IMR-90 (cell line): ENCODE data around the gene LYRM4. TPM values are rescaled to one million over a fixed set of nuclear protein-coding genes. Genes with fewer than 3 reads are reported as not detected.

Experiments
- ATAC-seq: fragments of 200-7000 bp; cut with Tn5 transposase; 2 replicates; pipeline ENCODE4 v1.9.1; 2020; ENCODE audit warnings: low read depth, mild to moderate bottlenecking, moderate library complexity
- BruUV-seq: library from RNA; stranded (reverse); fragments of 400-500 nt; replicated peaks from 2 replicates; lab custom pipeline; 2021; lab: Mats Ljungman, UMichigan
- CTCF ChIA-PET: fragments of 300-600 bp; formaldehyde crosslinking; extraction: SDS; loops from one replicate; lab custom pipeline; 2021; ENCODE audit warnings: antibody characterized with exemption; lab: Yijun Ruan, JAX
- POLR2A ChIA-PET: fragments of 300-600 bp; sonication (Branson Sonifier 250); formaldehyde crosslinking; loops from one replicate; lab custom pipeline; 2022; ENCODE audit warnings: antibody characterized with exemption; ENCODE audit not compliant: unreplicated experiment; lab: Charles Lee
- DNase-seq: peaks from one replicate; pipeline ENCODE4 v3.0.0; 2013
- H2AFZ ChIP-seq: replicated peaks from 2 replicates; pipeline ENCODE3; 2013; ENCODE audit warnings: low read length, mild to moderate bottlenecking; ENCODE audit not compliant: poor library complexity
- H2AK5ac ChIP-seq: 2 replicates; pipeline ENCODE4 v1.6.1; 2013; ENCODE audit warnings: low read depth, low read length, inconsistent platforms
- H2AK9ac ChIP-seq: replicated peaks from 2 replicates; pipeline ENCODE3; 2013; ENCODE audit warnings: mild to moderate bottlenecking, low read depth, low read length, moderate library complexity; ENCODE audit not compliant: poor library complexity
- H2BK120ac ChIP-seq: 2 replicates; pipeline ENCODE4 v1.6.1; 2013; ENCODE audit warnings: low read depth, low read length, inconsistent platforms
- H2BK15ac ChIP-seq: 3 replicates; pipeline ENCODE4 v1.6.1; 2013; ENCODE audit warnings: low read depth, low read length, inconsistent platforms
- H2BK20ac ChIP-seq: 2 replicates; pipeline ENCODE4 v1.6.1; 2013; ENCODE audit warnings: low read depth, mild to moderate bottlenecking, inconsistent platforms, low read length, moderate library complexity
- H2BK5ac ChIP-seq: 2 replicates; pipeline ENCODE4 v1.6.1; 2013; ENCODE audit warnings: mild to moderate bottlenecking, low read depth, low read length, inconsistent platforms; ENCODE audit not compliant: poor library complexity, severe bottlenecking
- H3K14ac ChIP-seq: replicated peaks from 2 replicates; pipeline ENCODE4 v1.6.1; 2013; ENCODE audit warnings: low read depth, low read length, inconsistent platforms
- H3K18ac ChIP-seq: 2 replicates; pipeline ENCODE4 v1.6.1; 2013; ENCODE audit warnings: low read depth, low read length, control low read depth
- H3K23ac ChIP-seq: 2 replicates; pipeline ENCODE4 v1.6.1; 2013; ENCODE audit warnings: low read depth, low read length, inconsistent platforms
- H3K27ac ChIP-seq: 2 replicates; pipeline ENCODE4 v1.5.1; 2013; ENCODE audit warnings: mild to moderate bottlenecking, control low read depth, low read length; ENCODE audit not compliant: insufficient read depth
- H3K27me3 ChIP-seq: 2 replicates; pipeline ENCODE4 v1.6.1; 2013; ENCODE audit warnings: low read length; ENCODE audit not compliant: control insufficient read depth, insufficient read depth
- H3K36me3 ChIP-seq: 2 replicates; pipeline ENCODE4 v1.6.1; 2013; ENCODE audit warnings: low read length, mixed read lengths; ENCODE audit not compliant: control insufficient read depth, insufficient read depth
- H3K4ac ChIP-seq: 2 replicates; pipeline ENCODE4 v1.6.1; 2013; ENCODE audit warnings: low read depth, low read length, inconsistent platforms
- H3K4me1 ChIP-seq: 2 replicates; pipeline ENCODE4 v1.6.1; 2013; ENCODE audit warnings: low read length, mixed read lengths; ENCODE audit not compliant: control insufficient read depth, insufficient read depth
- H3K4me2 ChIP-seq: 2 replicates; pipeline ENCODE4 v1.6.1; 2013; ENCODE audit warnings: low read depth, mild to moderate bottlenecking, control low read depth, low read length, moderate library complexity
- H3K4me3 ChIP-seq: 2 replicates; pipeline ENCODE4 v1.5.1; 2013; ENCODE audit warnings: low read depth, mild to moderate bottlenecking, control low read depth, low read length, moderate library complexity; ENCODE audit not compliant: insufficient read depth
- H3K56ac ChIP-seq: 2 replicates; pipeline ENCODE4 v1.6.1; 2013; ENCODE audit warnings: low read length, inconsistent platforms; ENCODE audit not compliant: insufficient read depth; ENCODE audit errors: extremely low read depth
- H3K79me1 ChIP-seq, 2 experiments: 2 replicates each; pipeline ENCODE4 v1.6.1; 2013; ENCODE audit warnings: low read length in 2 of 2, inconsistent platforms in 1 of 2, low read depth in 1 of 2
- H3K9ac ChIP-seq: 2 replicates; pipeline ENCODE4 v1.6.1; 2013; ENCODE audit warnings: low read depth, low read length, control low read depth
- H3K9me1 ChIP-seq: 2 replicates; pipeline ENCODE4 v1.6.1; 2013; ENCODE audit warnings: low read length, inconsistent platforms; ENCODE audit not compliant: insufficient read depth
- H3K9me3 ChIP-seq: 2 replicates; pipeline ENCODE4 v1.6.1; 2013; ENCODE audit warnings: low read length; ENCODE audit not compliant: control insufficient read depth, insufficient read depth
- H4K20me1 ChIP-seq: 2 replicates; pipeline ENCODE4 v1.6.1; 2013; ENCODE audit warnings: low read length, inconsistent platforms; ENCODE audit not compliant: insufficient read depth
- H4K5ac ChIP-seq: 2 replicates; pipeline ENCODE4 v1.6.1; 2013; ENCODE audit warnings: mild to moderate bottlenecking, low read depth, low read length, control low read depth
- H4K8ac ChIP-seq, 2 experiments: 2 replicates each; pipeline ENCODE4 v1.6.1; 2013; ENCODE audit warnings: low read depth in 2 of 2, low read length in 2 of 2, control low read depth in 1 of 2, inconsistent platforms in 1 of 2
- H4K91ac ChIP-seq: 2 replicates; pipeline ENCODE4 v1.6.1; 2013; ENCODE audit warnings: low read depth, low read length, inconsistent platforms; ENCODE audit not compliant: insufficient read depth
- BHLHE40 ChIP-seq: fragments of 150-350 bp; IDR thresholded peaks from 2 replicates; pipeline ENCODE4 v1.6.1; 2016; ENCODE audit warnings: mild to moderate bottlenecking, low read depth, low read length
- CEBPB ChIP-seq: IDR thresholded peaks from 2 replicates; pipeline ENCODE4 v1.6.1; 2012; ENCODE audit warnings: low read depth, low read length, improper control_type of control experiment
- MAFK ChIP-seq: IDR thresholded peaks from 2 replicates; pipeline ENCODE4 v1.6.1; 2012; ENCODE audit warnings: low read depth, low read length, improper control_type of control experiment
- MXI1 ChIP-seq: IDR thresholded peaks from 2 replicates; pipeline ENCODE4 v1.6.1; 2012; ENCODE audit warnings: low read depth, mild to moderate bottlenecking, low read length, moderate library complexity, borderline replicate concordance
- NFE2L2 ChIP-seq: fragments of 150-350 bp; IDR thresholded peaks from 2 replicates; pipeline ENCODE4 v1.6.1; 2016; ENCODE audit warnings: low read depth, mild to moderate bottlenecking, low read length
- POLR2A ChIP-seq: IDR thresholded peaks from 2 replicates; pipeline ENCODE4 v1.6.1; 2012; ENCODE audit warnings: mild to moderate bottlenecking, low read depth, low read length
- RAD21 ChIP-seq: IDR thresholded peaks from 2 replicates; pipeline ENCODE4 v1.6.1; 2012; ENCODE audit warnings: low read length, improper control_type of control experiment
- RFX5 ChIP-seq: IDR thresholded peaks from 2 replicates; pipeline ENCODE4 v1.8.0; 2012; ENCODE audit warnings: low read depth, mild to moderate bottlenecking, low read length, moderate library complexity
- WGBS, 2 experiments: methylation state at CpG; one replicate each; pipeline versions ENCODE4 v1.1.5 to v1.1.7; 2013; ENCODE audit warnings: missing lambda C conversion rate in 2 of 2; ENCODE audit not compliant: insufficient read length in 1 of 2; ENCODE audit errors: extremely low coverage in 2 of 2; 5-methylcytosine and 5-hydroxymethylcytosine counted together
- dilution Hi-C: fragments of 300-500 bp; cut with HindIII; formaldehyde crosslinking; loops from one replicate; pipeline ENCODE4 v1.14.3; 2018; ENCODE audit warnings: low sequenced_read_pairs; ENCODE audit not compliant: unreplicated experiment
- in situ Hi-C: fragments of 300-500 bp; cut with MboI; formaldehyde crosslinking; loops from 3 replicates; pipeline ENCODE4 v1.14.3; 2019; ENCODE audit warnings: low sequenced_read_pairs, inconsistent platforms, mixed read lengths
- intact Hi-C: fragments of 100-400 bp; cut with micrococcal nuclease; formaldehyde crosslinking; loops from 2 replicates; pipeline ENCODE4 v1.10.0; 2022
- polyA plus RNA-seq, 3 experiments: library from polyadenylated mRNA; depleted of rRNA; stranded (reverse); fragments of >200 nt; gene quantifications; 2 replicates each; pipeline ENCODE4 v1.2.3, GENCODE V29; 2012; ENCODE audit warnings: low replicate concordance in 1 of 3
- total RNA-seq: library from RNA; depleted of rRNA; stranded (reverse); fragments of >200 nt; gene quantifications from 2 replicates; pipeline ENCODE4 v1.2.3, GENCODE V29; 2012
- TF ChIP-seq, protein P1 (sequence below): conservative IDR thresholded peaks from 2 replicates; pipeline ENCODE4 v1.5.1; 2012; ENCODE audit warnings: mild to moderate bottlenecking, low read depth, low read length, improper control_type of control experiment

LYRM4 gene
- total and polyA plus RNA-seq, 2 of the 4 experiments (the other 2 are of a cell fraction), result 11.5 to 26.6 TPM

DNA sequence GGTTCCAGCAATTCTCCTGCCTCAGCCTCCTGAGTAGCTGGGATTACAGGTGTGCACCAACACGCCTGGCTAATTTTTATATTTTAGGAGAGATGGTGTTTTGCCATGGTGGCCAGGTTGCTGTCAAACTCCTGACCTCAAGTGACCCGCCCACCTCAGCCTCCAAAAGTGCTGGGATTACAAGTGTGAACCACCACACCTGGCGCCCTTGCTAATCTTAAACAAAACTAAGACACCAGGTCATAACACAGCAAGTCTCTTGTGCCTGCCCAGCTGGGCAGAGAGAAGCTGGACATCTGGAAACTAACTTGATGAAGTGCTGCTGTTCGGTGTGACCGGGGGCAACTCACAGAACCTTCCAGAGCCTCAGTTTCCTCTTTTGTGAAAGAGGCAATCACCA lies 107.6 kb downstream of the LYRM4 start:
- H3K79me1 ChIP-seq, result peaks cover 0 to 3% of the 10 kb centered on the region in 2 experiments; a peak in 2 of 4 replicates
- H4K20me1 ChIP-seq, result no peaks in the 10 kb centered on the region
- H3K27me3 ChIP-seq, result no peaks in the 10 kb centered on the region
- no peak overlapping the region for H3K9ac ChIP-seq
- H2BK5ac ChIP-seq, result no peak overlapping the region
- no peak overlapping the region for H3K4me3 ChIP-seq
- H3K4me1 ChIP-seq, result peaks cover 4% of the 10 kb centered on the region; the same call in 1 of the 2 replicates
- H3K4ac ChIP-seq, result no peak overlapping the region
- dilution Hi-C loops (no loop called here), intact Hi-C loops (no loop called here), in situ Hi-C loops (no loop called here)
- no peak overlapping the region for H2BK20ac ChIP-seq
- no peak overlapping the region for H4K8ac ChIP-seq
- H3K4me2 ChIP-seq, result no peak overlapping the region
- no peak overlapping the region for H2AFZ ChIP-seq
- no peaks in the 10 kb centered on the region; the same call in 1 of the 2 replicates for H3K9me1 ChIP-seq
- H2BK120ac ChIP-seq, result no peak overlapping the region
- H3K14ac ChIP-seq, result no peak overlapping the region
- no peaks in the 10 kb centered on the region for H3K9me3 ChIP-seq
- CTCF ChIA-PET, result no interaction called here
- H4K91ac ChIP-seq, result no peak overlapping the region
- TF ChIP-seq RAD21, result no peak
- no peak for TF ChIP-seq MXI1
- TF ChIP-seq, protein P1, sequence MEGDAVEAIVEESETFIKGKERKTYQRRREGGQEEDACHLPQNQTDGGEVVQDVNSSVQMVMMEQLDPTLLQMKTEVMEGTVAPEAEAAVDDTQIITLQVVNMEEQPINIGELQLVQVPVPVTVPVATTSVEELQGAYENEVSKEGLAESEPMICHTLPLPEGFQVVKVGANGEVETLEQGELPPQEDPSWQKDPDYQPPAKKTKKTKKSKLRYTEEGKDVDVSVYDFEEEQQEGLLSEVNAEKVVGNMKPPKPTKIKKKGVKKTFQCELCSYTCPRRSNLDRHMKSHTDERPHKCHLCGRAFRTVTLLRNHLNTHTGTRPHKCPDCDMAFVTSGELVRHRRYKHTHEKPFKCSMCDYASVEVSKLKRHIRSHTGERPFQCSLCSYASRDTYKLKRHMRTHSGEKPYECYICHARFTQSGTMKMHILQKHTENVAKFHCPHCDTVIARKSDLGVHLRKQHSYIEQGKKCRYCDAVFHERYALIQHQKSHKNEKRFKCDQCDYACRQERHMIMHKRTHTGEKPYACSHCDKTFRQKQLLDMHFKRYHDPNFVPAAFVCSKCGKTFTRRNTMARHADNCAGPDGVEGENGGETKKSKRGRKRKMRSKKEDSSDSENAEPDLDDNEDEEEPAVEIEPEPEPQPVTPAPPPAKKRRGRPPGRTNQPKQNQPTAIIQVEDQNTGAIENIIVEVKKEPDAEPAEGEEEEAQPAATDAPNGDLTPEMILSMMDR, result no peak
- TF ChIP-seq MAFK, result no peak
- TF ChIP-seq BHLHE40, result no peak
- TF ChIP-seq CEBPB, result no peak
- TF ChIP-seq POLR2A, result no peak
- TF ChIP-seq NFE2L2, result no peak
- no peak for TF ChIP-seq RFX5
- BruUV-seq, result no TSS peak
- POLR2A ChIA-PET, result no interaction called here
- DNase-seq, result no peak
- H3K56ac ChIP-seq, result no peak overlapping the region
- no peak overlapping the region for H3K18ac ChIP-seq
- no peak overlapping the region for H2BK15ac ChIP-seq
- H3K23ac ChIP-seq, result no peak overlapping the region
- H2AK5ac ChIP-seq, result no peak overlapping the region
- no peak overlapping the region for H4K5ac ChIP-seq
- H3K27ac ChIP-seq, result no peak overlapping the region
- no peak for ATAC-seq
- H2AK9ac ChIP-seq, result no peak overlapping the region
- WGBS, 2 experiments, result no CpG with 5 or more reads among the region's 5 CpGs
- H3K36me3 ChIP-seq, result no peaks in the 10 kb centered on the region
